ENCODE data around the gene RBM22. TPM values are rescaled to one million over a fixed set of nuclear protein-coding genes. Genes with fewer than 3 reads are reported as not detected.

Gene RBM22
- total and polyA plus RNA-seq, 2 of the 4 experiments (the other 2 are of a cell fraction): 26.2 to 34.2 TPM

- Histone ChIP-seq H3K4me2 (ENCODE audit: low read depth, low read length) (no peak overlapping the region), H3K79me1 (ENCODE audit: low read depth in 1 of 2, low read length in 2 of 2) (peaks cover 0 to 5% of the 10 kb centered on the region in 2 experiments; a peak in 1 of 4 replicates), H2AFZ (replicated peaks; ENCODE audit: low read length, poor library complexity) (no peak overlapping the region), H3K56ac (ENCODE audit: extremely low read depth, insufficient read depth, low read length) (no peak overlapping the region), H4K20me1 (ENCODE audit: insufficient read depth, low read length) (no peaks in the 10 kb centered on the region), H4K91ac (ENCODE audit: insufficient read depth, low read depth, low read length) (no peak overlapping the region), H2BK15ac (ENCODE audit: low read depth, low read length) (no peak overlapping the region), H3K36me3 (ENCODE audit: control insufficient read depth, insufficient read depth, low read length) (peaks cover 35% of the 10 kb centered on the region), H3K4ac (ENCODE audit: low read depth, low read length) (no peak overlapping the region), H3K23ac (ENCODE audit: low read depth, low read length) (no peak overlapping the region), H4K8ac (ENCODE audit: low read depth in 2 of 2, low read length in 2 of 2) (no peak overlapping the region), H2BK20ac (ENCODE audit: low read depth, low read length) (no peak overlapping the region), H3K4me1 (ENCODE audit: control insufficient read depth, insufficient read depth, low read length) (no peaks in the 10 kb centered on the region), H2BK120ac (ENCODE audit: low read depth, low read length) (no peak overlapping the region), H3K9me3 (ENCODE audit: control insufficient read depth, insufficient read depth, low read length) (no peaks in the 10 kb centered on the region), H3K9me1 (ENCODE audit: insufficient read depth, low read length) (no peaks in the 10 kb centered on the region), H3K4me3 (ENCODE audit: insufficient read depth, low read depth, low read length) (no peak overlapping the region), H4K5ac (ENCODE audit: low read depth, low read length) (no peak overlapping the region), H2AK5ac (ENCODE audit: low read depth, low read length) (no peak overlapping the region), H3K14ac (replicated peaks; ENCODE audit: low read depth, low read length) (no peak overlapping the region), H3K27ac (ENCODE audit: insufficient read depth, low read length) (no peak overlapping the region), H3K27me3 (ENCODE audit: control insufficient read depth, insufficient read depth, low read length) (no peaks in the 10 kb centered on the region), H3K9ac (ENCODE audit: low read depth, low read length) (no peak overlapping the region), H3K18ac (ENCODE audit: low read depth, low read length) (no peak overlapping the region), H2BK5ac (ENCODE audit: low read depth, low read length, poor library complexity, severe bottlenecking) (no peak overlapping the region), H2AK9ac (replicated peaks; ENCODE audit: low read depth, low read length, poor library complexity) (no peak overlapping the region)
- in situ Hi-C loops (cut with MboI; ENCODE audit: low sequenced_read_pairs): no loop called here
- POLR2A ChIA-PET (ENCODE audit: unreplicated experiment): no interaction called here
- CTCF ChIA-PET: no interaction called here
- intact Hi-C loops (cut with micrococcal nuclease): no loop called here
- dilution Hi-C loops (cut with HindIII; ENCODE audit: low sequenced_read_pairs, unreplicated experiment): no loop called here
- TF ChIP-seq NFE2L2 (IDR thresholded peaks at IDR 0.05; ENCODE audit: low read depth, low read length): no peak
- TF ChIP-seq, protein P1, sequence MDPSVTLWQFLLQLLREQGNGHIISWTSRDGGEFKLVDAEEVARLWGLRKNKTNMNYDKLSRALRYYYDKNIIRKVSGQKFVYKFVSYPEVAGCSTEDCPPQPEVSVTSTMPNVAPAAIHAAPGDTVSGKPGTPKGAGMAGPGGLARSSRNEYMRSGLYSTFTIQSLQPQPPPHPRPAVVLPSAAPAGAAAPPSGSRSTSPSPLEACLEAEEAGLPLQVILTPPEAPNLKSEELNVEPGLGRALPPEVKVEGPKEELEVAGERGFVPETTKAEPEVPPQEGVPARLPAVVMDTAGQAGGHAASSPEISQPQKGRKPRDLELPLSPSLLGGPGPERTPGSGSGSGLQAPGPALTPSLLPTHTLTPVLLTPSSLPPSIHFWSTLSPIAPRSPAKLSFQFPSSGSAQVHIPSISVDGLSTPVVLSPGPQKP (IDR thresholded peaks at IDR 0.05; ENCODE audit: borderline replicate concordance, low read depth, low read length): no peak
- BruUV-seq (replicated peaks): no TSS peak
- no CpG with 5 or more reads among the region's 2 CpGs for WGBS, 2 experiments (ENCODE audit: extremely low coverage in 2 of 2, insufficient read length in 1 of 2)
- DNase-seq (no peak), ATAC-seq (ENCODE audit: low read depth) (no peak)
These were observed 23.0 kb upstream of the RBM22 start for GRCh38 chr5:150723845-150724244.

All from IMR-90 (cell line).